ENCODE results near the gene TRMT61B.

Gene TRMT61B

GRCh38 chr2:28868611-28869010 is 1.5 kb downstream of the TRMT61B start:
- DNase-seq: no peak

- DNase-seq: no peak
Measured at GRCh38 chr2:28855977-28856376, 14.1 kb downstream of the TRMT61B start.

- no peak for DNase-seq
Measured at GRCh38 chr2:28855193-28855592, 14.9 kb downstream of the TRMT61B start.

GRCh38 chr2:28842042-28842441 is 28.1 kb downstream of the TRMT61B start:
- no peak for DNase-seq

GRCh38 chr2:28838971-28839370 is 31.1 kb downstream of the TRMT61B start:
- DNase-seq: no peak

GRCh38 chr2:28835781-28836180 is 34.3 kb downstream of the TRMT61B start:
- no peak for DNase-seq

GRCh38 chr2:28833740-28834470 is 36.2 kb downstream of the TRMT61B start:
- no peak for DNase-seq

- DNase-seq: no peak
Measured at GRCh38 chr2:28828382-28828781, 41.7 kb downstream of the TRMT61B start.

- no peak for DNase-seq
Measured at GRCh38 chr2:28824870-28825269, 45.2 kb downstream of the TRMT61B start.

- DNase-seq: no peak
Measured at GRCh38 chr2:28824207-28824606, 45.9 kb downstream of the TRMT61B start.

- no peak for DNase-seq
Measured at GRCh38 chr2:28822036-28822435, 48.1 kb downstream of the TRMT61B start.

- DNase-seq: peak in 4 of 56 donors; percentile 2 to 34 (median 6)
Measured at GRCh38 chr2:28821295-28821958, 48.7 kb downstream of the TRMT61B start.

- no peak for DNase-seq
Measured at GRCh38 chr2:28818053-28818452, 52.1 kb downstream of the TRMT61B start.

- peak in 44 of 56 donors; percentile 3 to 78 (median 38) for DNase-seq
Measured at GRCh38 chr2:28810384-28811285, 59.5 kb downstream of the TRMT61B start, which contains the start of gene SPDYA. Gene SPDYA, plus strand, starts transcription at chr2:28810834. Its CDS starts 5,181 bp downstream, at chr2:28816015.

- peak in 1 of 56 donors; percentile 1 for DNase-seq
Measured at GRCh38 chr2:28809927-28810326, 60.2 kb downstream of the TRMT61B start.

- no peak for DNase-seq
Measured at GRCh38 chr2:28802975-28803429, 67.1 kb downstream of the TRMT61B start.

- DNase-seq: no peak
Measured at GRCh38 chr2:28801726-28802125, 68.4 kb downstream of the TRMT61B start.
